Transverse colon (tissue), 4 donors: ENCODE measurements around the gene PRR29. TPM values are rescaled to one million over a fixed set of nuclear protein-coding genes. Genes with fewer than 3 reads are reported as not detected.

ENCODE experiments used
- DNase-seq: peaks from one replicate; pipeline ENCODE4 v3.0.0-alpha.2; 2019
- H3K27ac ChIP-seq, 4 donors: fragments of 200-600 bp; sonication (generic); 2 replicates each; pipeline ENCODE4 v1.5.1; 2016 to 2018; ENCODE audit warnings: inconsistent platforms in 4 of 4
- H3K27me3 ChIP-seq: fragments of 200-600 bp; sonication (generic); 2 replicates; pipeline ENCODE4 v1.5.1; 2017; ENCODE audit warnings: inconsistent platforms
- H3K36me3 ChIP-seq, 4 donors: fragments of 200-600 bp; sonication (generic); 2 replicates each; pipeline ENCODE4 v1.5.1; 2017 to 2019; ENCODE audit warnings: inconsistent platforms in 4 of 4
- H3K4me1 ChIP-seq, 4 donors: fragments of 200-600 bp; sonication (generic); 2 replicates each; pipeline ENCODE4 v1.5.1; 2017 to 2020; ENCODE audit warnings: inconsistent platforms in 4 of 4
- H3K4me3 ChIP-seq, 4 donors: fragments of 200-600 bp; sonication (generic); 1 replicate in 1 of 4; 2 replicates in 3 of 4; pipeline versions ENCODE4 v1.5.1 to v1.6.1; 2017 to 2019; ENCODE audit warnings: inconsistent platforms in 4 of 4
- H3K9me3 ChIP-seq, 2 donors: fragments of 200-600 bp; sonication (generic); 2 replicates each; pipeline ENCODE4 v1.5.1; 2017 to 2019; ENCODE audit warnings: inconsistent platforms in 2 of 2
- EP300 ChIP-seq: sonication (generic); formaldehyde crosslinking; IDR thresholded peaks from one replicate; pipeline ENCODE4 v1.6.1; 2017; ENCODE audit warnings: antibody characterized with exemption, low read depth
- POLR2A ChIP-seq: fragments of 450-650 bp; IDR thresholded peaks from one replicate; pipeline ENCODE4 v1.6.1; 2016; ENCODE audit warnings: antibody characterized with exemption, mild to moderate bottlenecking, moderate library complexity
- POLR2AphosphoS5 ChIP-seq, 3 donors: sonication (generic); formaldehyde crosslinking; IDR thresholded peaks; one replicate each; pipeline ENCODE4 v1.6.1; 2016; ENCODE audit warnings: antibody characterized with exemption in 3 of 3
- WGBS, 2 donors: methylation state at CpG; one replicate each; pipeline ENCODE4 v1.1.5; 2018; ENCODE audit warnings: low coverage in 1 of 2; 5-methylcytosine and 5-hydroxymethylcytosine counted together
- in situ Hi-C, 4 donors: fragments of 200-750 bp; cut with MboI; loops; one replicate each; pipeline versions ENCODE4 v1.15.0 to v1.15.1; 2017; ENCODE audit warnings: low sequenced_read_pairs in 3 of 4, low pct_ligation_motif_present in 1 of 4, low pct_unique_long_range_greater_than_20kb in 1 of 4
- intact Hi-C: fragments of 100-400 bp; cut with DNase I; formaldehyde crosslinking; loops from one replicate; pipeline ENCODE4 v1.15.1; 2023; ENCODE audit warnings: low total_unique reads
- total RNA-seq, 4 donors: library from RNA; depleted of rRNA; stranded (reverse); fragments of >200 nt; gene quantifications; one replicate each; pipeline ENCODE4 v1.1.0, GENCODE V29; 2016
- TF ChIP-seq, protein P1 (sequence below), 5 experiments: fragments of 200-600 bp in 3 of 5; fragments of 450-650 bp in 2 of 5; sonication (generic) in 3 of 5; IDR thresholded peaks; 1 replicate in 2 of 5; 2 replicates in 3 of 5; pipeline ENCODE4 v1.5.1; 2016 to 2017; ENCODE audit warnings: antibody characterized with exemption in 5 of 5, inconsistent platforms in 3 of 5, mild to moderate bottlenecking in 2 of 5, moderate library complexity in 1 of 5

Gene PRR29
- total RNA-seq, 4 donors from 2014 or later: not detected

DNA sequence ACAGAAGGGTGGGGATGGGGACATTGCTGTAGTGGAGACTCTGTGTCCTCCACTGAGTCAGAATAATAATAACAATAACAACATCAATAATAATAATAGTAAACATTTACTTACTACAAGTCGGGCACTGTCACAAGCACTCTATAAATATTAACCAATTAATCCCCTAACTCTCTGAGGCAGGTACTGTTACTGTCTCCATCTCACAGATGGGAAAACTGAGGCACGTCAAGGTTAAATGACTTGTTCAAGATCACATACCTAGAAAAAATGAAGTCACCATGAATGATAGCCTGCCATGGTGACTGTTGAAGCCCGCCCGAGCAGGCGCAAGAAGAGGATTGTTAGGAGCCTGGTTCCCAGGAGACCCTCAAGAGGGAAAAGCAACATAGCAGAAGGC is 10.2 kb downstream of the PRR29 start:
- Histone ChIP-seq H3K27me3 (no peaks in the 10 kb centered on the region), H3K9me3 (no peaks in the 10 kb centered on the region), H3K27ac (no peak overlapping the region), H3K4me3 (no peak overlapping the region), H3K36me3 (no peaks in the 10 kb centered on the region), H3K4me1 (peaks cover 7 to 32% (median 11%) of the 10 kb centered on the region in 4 donors)
- in situ Hi-C loops: loop anchor here in 1 of 4 donors (25.0 kb wide), 1 partner anchor 96 kb away; the partner anchor contains the start of genes CSHL1 and GH1
- intact Hi-C loops: no loop called here
- no peak for DNase-seq
- 82 to 100% methylated on average over 3 to 5 of the region's 5 CpGs for WGBS, 2 donors
- TF ChIP-seq POLR2AphosphoS5 (IDR thresholded peaks at IDR 0.05) (no peak), POLR2A (no peak)
- TF ChIP-seq, protein P1, sequence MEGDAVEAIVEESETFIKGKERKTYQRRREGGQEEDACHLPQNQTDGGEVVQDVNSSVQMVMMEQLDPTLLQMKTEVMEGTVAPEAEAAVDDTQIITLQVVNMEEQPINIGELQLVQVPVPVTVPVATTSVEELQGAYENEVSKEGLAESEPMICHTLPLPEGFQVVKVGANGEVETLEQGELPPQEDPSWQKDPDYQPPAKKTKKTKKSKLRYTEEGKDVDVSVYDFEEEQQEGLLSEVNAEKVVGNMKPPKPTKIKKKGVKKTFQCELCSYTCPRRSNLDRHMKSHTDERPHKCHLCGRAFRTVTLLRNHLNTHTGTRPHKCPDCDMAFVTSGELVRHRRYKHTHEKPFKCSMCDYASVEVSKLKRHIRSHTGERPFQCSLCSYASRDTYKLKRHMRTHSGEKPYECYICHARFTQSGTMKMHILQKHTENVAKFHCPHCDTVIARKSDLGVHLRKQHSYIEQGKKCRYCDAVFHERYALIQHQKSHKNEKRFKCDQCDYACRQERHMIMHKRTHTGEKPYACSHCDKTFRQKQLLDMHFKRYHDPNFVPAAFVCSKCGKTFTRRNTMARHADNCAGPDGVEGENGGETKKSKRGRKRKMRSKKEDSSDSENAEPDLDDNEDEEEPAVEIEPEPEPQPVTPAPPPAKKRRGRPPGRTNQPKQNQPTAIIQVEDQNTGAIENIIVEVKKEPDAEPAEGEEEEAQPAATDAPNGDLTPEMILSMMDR (IDR thresholded peaks at IDR 0.05): no peak

DNA sequence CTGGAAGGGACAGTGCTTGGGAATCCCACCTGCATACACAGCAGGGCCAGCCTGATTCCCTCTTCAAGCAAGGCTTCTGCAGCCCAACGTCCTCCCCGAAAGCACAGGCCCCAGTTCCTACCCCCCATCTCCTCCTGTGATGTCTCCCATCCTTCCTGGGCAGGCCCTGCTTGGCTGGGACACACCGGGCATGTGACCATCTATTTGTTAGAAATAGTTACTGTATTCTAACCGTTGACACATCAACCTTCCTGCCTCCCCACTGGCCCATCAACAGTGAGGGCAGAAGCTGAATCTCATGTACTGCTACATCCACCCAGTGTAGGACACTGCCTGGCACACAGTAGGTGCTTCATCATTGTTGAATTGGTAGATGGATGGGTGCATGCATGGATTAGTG is 10.7 kb downstream of the PRR29 start:
- H3K4me1 ChIP-seq: peaks cover 7 to 32% (median 11%) of the 10 kb centered on the region in 4 donors
- intact Hi-C loops (no loop called here), in situ Hi-C loops (loop anchor here in 1 of 4 donors (25.0 kb wide), 1 partner anchor 97 kb away; the partner anchor contains the start of genes CSHL1 and GH1)
- H3K27me3 ChIP-seq: no peaks in the 10 kb centered on the region
- no peak overlapping the region for H3K4me3 ChIP-seq
- no peak for DNase-seq
- no peak overlapping the region for H3K27ac ChIP-seq
- WGBS, 2 donors: 78% methylated on average over 4 of the region's 4 CpGs; no CpG with 5 or more reads in 1 of the 2 donors
- no peaks in the 10 kb centered on the region for H3K36me3 ChIP-seq
- TF ChIP-seq POLR2AphosphoS5 (IDR thresholded peaks at IDR 0.05): no peak
- no peak for TF ChIP-seq EP300
- no peaks in the 10 kb centered on the region for H3K9me3 ChIP-seq

DNA sequence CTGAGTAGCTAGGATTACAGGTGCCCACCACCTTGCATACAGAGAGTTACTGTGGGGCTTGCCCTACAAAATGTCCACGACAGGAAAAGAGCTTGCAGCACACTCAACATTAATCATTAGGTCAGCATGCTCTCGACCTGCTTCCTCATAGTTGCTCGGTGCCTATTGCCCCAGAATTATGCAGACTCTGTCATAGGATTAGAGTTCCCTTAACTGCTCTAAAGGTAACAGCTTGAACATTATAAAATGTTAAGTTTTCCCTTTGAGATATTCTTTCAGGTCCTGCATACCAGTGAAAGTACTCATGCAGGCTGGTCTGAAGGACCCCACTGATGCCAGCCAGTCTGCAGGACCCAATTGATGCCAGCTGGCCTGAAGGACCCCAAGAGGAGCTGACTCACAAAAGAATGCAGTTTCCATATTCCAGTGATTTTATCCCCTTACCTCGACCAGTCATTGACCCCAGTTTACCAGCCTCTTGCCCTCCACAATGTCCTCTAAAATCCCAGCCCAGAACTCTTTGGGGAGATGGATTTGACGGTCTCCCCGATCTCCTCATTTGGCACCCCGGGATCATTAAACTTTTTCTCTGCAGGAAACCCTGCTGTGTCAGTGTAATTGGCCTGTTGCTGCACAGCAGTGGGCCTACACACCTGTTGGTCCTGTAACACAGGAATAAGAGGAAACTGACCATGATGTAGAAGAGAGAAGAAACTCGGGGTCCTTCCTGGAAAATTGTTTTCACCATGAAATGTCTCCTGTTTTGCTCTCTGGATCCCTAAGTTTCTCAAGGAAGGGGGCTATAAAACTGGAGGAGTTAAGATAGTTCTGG is 11.6 kb downstream of the PRR29 start:
- TF ChIP-seq, protein P1 (IDR thresholded peaks at IDR 0.05): no peak
- TF ChIP-seq POLR2AphosphoS5 (IDR thresholded peaks at IDR 0.05): no peak
- no peak for TF ChIP-seq POLR2A
- no peak for TF ChIP-seq EP300
- in situ Hi-C loops (loop anchor here in 1 of 4 donors (25.0 kb wide), 1 partner anchor 97 kb away; the partner anchor contains the start of genes CSHL1 and GH1), intact Hi-C loops (no loop called here)
- WGBS, 2 donors: 65% methylated on average over 8 of the region's 8 CpGs; no CpG with 5 or more reads in 1 of the 2 donors
- Histone ChIP-seq H3K9me3 (no peaks in the 10 kb centered on the region), H3K36me3 (no peaks in the 10 kb centered on the region), H3K27me3 (no peaks in the 10 kb centered on the region), H3K27ac (peak overlapping the region in 1 of 4 donors; percentile 4), H3K4me3 (no peak overlapping the region), H3K4me1 (peaks cover 7 to 34% (median 11%) of the 10 kb centered on the region in 4 donors)
- no peak for DNase-seq

DNA sequence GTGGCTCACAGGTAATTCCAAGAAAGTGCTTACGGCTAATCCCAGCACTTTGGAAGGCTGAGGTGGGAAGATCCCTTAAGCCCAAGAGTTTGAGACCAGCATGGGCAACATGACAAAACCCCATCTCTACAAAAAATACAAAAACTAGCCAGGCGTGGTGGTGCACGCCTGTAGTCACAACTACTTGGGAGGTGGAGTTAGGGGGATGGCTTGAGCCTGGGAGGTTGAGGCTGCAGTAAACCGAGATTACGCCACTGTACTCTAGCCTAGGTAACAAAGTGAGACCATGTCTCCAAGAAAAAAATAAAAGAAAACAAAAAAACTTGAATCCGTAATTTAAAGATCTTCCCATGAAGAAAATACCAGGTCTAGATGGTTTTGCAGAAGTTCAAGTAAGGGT is 17.3 kb downstream of the PRR29 start:
- TF ChIP-seq, protein P1 (IDR thresholded peaks at IDR 0.05): no peak
- no peak for TF ChIP-seq POLR2AphosphoS5 (IDR thresholded peaks at IDR 0.05)
- TF ChIP-seq EP300: no peak
- TF ChIP-seq POLR2A: no peak
- 92 to 100% methylated on average over 4 to 6 of the region's 6 CpGs for WGBS, 2 donors

More for the DNA sequence above, 17.3 kb downstream of the PRR29 start:
- peak overlapping the region; percentile 13 to 64 (median 32) for H3K27ac ChIP-seq
- H3K4me3 ChIP-seq: no peak overlapping the region
- no peaks in the 10 kb centered on the region for H3K36me3 ChIP-seq
- H3K4me1 ChIP-seq: peaks cover 0 to 13% (median 0%) of the 10 kb centered on the region in 4 donors
- H3K9me3 ChIP-seq: no peaks in the 10 kb centered on the region
- in situ Hi-C loops (loop anchor here in 1 of 4 donors (25.0 kb wide), 1 partner anchor 103 kb away; the partner anchor contains the start of genes CSHL1 and GH1), intact Hi-C loops (no loop called here)
- DNase-seq: no peak
- H3K27me3 ChIP-seq: no peaks in the 10 kb centered on the region
